ENCODE measurements around the gene UBE2D2.

Gene UBE2D2

DNA sequence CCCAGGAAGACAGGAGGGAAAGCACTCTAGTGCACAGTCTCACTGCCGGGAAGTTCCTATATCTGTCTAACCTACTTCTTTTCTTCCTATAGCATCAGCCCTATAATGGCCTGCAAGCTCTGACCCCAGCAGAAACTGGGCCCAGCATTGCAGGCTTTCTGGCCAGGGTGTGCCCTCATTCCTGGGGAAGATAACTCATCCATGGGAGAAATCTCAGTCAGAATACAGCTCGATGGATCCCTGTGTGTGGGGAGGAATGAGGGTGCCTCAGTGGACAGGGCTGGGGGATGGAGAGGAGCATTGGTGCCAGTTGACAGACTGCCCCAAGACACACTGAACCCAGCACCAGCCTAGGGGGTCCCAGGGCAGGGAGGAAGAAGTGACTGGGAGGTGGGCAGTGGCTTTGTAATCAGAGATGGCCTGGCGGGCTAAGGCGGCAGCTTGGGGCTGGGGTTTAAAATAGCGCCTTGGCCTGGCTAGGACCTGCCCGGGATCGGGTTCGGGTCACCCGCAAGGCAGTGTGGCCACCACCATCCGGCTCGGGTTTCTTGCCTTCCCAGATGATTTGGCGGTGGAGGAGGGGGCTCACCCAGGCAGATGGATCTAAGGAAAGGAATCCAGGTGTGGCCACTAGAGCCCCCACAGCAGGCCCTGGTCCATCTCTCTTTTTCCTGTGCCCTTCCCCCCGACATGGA lies 79.4 kb downstream of the UBE2D2 start:
- TF ChIP-seq TCF4 (CRISPR knock-in tag; IDR thresholded peaks at IDR 0.05; ENCODE audit: borderline replicate concordance) (no peak), ZC3H10 (CRISPR knock-in tag; IDR thresholded peaks at IDR 0.05) (no peak), CSDC2 (CRISPR knock-in tag; IDR thresholded peaks at IDR 0.05) (no peak), ESRRG (CRISPR knock-in tag; IDR thresholded peaks at IDR 0.05) (no peak), PPARA (CRISPR knock-in tag; IDR thresholded peaks at IDR 0.05; ENCODE audit: borderline replicate concordance) (no peak), TOX (CRISPR knock-in tag; IDR thresholded peaks at IDR 0.05; ENCODE audit: borderline replicate concordance) (no peak), TSHZ2 (CRISPR knock-in tag; IDR thresholded peaks at IDR 0.05) (no peak), POU6F1 (CRISPR knock-in tag; IDR thresholded peaks at IDR 0.05; ENCODE audit: borderline replicate concordance, low read depth) (no peak), ZNF70 (CRISPR knock-in tag; IDR thresholded peaks at IDR 0.05) (no peak), SNAI2 (CRISPR knock-in tag; IDR thresholded peaks at IDR 0.05) (no peak), ARNTL (CRISPR knock-in tag; IDR thresholded peaks at IDR 0.05; ENCODE audit: borderline replicate concordance, low read depth) (no peak), ZNF8 (CRISPR knock-in tag; IDR thresholded peaks at IDR 0.05) (no peak), ISL1 (CRISPR knock-in tag; IDR thresholded peaks at IDR 0.05) (no peak), ZNF565 (CRISPR knock-in tag; conservative IDR thresholded peaks at IDR 0.05; ENCODE audit: low read depth) (no peak), GLIS3 (CRISPR knock-in tag; IDR thresholded peaks at IDR 0.05) (no peak), ZFP30 (CRISPR knock-in tag; IDR thresholded peaks at IDR 0.05) (no peak)
- TF ChIP-seq, protein P1, sequence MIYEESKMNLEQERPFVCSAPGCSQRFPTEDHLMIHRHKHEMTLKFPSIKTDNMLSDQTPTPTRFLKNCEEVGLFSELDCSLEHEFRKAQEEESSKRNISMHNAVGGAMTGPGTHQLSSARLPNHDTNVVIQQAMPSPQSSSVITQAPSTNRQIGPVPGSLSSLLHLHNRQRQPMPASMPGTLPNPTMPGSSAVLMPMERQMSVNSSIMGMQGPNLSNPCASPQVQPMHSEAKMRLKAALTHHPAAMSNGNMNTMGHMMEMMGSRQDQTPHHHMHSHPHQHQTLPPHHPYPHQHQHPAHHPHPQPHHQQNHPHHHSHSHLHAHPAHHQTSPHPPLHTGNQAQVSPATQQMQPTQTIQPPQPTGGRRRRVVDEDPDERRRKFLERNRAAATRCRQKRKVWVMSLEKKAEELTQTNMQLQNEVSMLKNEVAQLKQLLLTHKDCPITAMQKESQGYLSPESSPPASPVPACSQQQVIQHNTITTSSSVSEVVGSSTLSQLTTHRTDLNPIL (CRISPR knock-in tag; IDR thresholded peaks at IDR 0.05; ENCODE audit: low read depth), result no peak
- TF ChIP-seq, protein P2, sequence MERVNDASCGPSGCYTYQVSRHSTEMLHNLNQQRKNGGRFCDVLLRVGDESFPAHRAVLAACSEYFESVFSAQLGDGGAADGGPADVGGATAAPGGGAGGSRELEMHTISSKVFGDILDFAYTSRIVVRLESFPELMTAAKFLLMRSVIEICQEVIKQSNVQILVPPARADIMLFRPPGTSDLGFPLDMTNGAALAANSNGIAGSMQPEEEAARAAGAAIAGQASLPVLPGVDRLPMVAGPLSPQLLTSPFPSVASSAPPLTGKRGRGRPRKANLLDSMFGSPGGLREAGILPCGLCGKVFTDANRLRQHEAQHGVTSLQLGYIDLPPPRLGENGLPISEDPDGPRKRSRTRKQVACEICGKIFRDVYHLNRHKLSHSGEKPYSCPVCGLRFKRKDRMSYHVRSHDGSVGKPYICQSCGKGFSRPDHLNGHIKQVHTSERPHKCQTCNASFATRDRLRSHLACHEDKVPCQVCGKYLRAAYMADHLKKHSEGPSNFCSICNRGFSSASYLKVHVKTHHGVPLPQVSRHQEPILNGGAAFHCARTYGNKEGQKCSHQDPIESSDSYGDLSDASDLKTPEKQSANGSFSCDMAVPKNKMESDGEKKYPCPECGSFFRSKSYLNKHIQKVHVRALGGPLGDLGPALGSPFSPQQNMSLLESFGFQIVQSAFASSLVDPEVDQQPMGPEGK (CRISPR knock-in tag; IDR thresholded peaks at IDR 0.05; ENCODE audit: borderline replicate concordance), result no peak
- ATAC-seq, result no peak

GRCh38 chr5:139641116-139642080 lies 80.3 kb downstream of the UBE2D2 start:
- no peak for ATAC-seq
- no peak for TF ChIP-seq TCF4 (CRISPR knock-in tag; IDR thresholded peaks at IDR 0.05; ENCODE audit: borderline replicate concordance)

DNA sequence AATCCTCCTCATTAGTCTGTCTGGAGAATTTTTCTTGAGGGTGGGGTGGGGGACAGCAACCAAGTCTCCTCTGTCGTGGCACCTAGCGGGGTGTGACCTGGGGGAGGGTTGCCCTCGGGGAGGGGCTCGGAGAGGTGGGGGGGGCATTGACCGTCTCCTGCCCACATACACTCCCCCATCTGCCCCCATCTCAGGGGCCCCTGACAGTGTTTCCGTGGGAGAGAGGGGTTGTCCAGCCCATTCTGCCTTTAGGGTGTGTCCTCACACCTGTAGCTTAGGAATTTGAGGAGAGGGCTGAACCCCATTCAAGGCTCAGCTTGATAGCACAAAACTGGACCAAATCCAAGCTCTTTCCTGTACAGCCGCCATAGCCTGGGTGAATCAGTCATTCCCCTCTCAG lies 81.1 kb downstream of the UBE2D2 start:
- no peak for ATAC-seq
- TF ChIP-seq TOX (CRISPR knock-in tag; IDR thresholded peaks at IDR 0.05; ENCODE audit: borderline replicate concordance) (no peak), ZNF70 (CRISPR knock-in tag; IDR thresholded peaks at IDR 0.05) (no peak), POU6F1 (CRISPR knock-in tag; IDR thresholded peaks at IDR 0.05; ENCODE audit: borderline replicate concordance, low read depth) (no peak), ISL1 (CRISPR knock-in tag; IDR thresholded peaks at IDR 0.05) (no peak), ZNF565 (CRISPR knock-in tag; conservative IDR thresholded peaks at IDR 0.05; ENCODE audit: low read depth) (no peak), ZFP30 (CRISPR knock-in tag; IDR thresholded peaks at IDR 0.05) (no peak), RARB (CRISPR knock-in tag; IDR thresholded peaks at IDR 0.05) (no peak), SNAI2 (CRISPR knock-in tag; IDR thresholded peaks at IDR 0.05) (no peak), TCF4 (CRISPR knock-in tag; IDR thresholded peaks at IDR 0.05; ENCODE audit: borderline replicate concordance) (no peak), OSR1 (CRISPR knock-in tag; IDR thresholded peaks at IDR 0.05) (no peak), ZC3H10 (CRISPR knock-in tag; IDR thresholded peaks at IDR 0.05) (no peak)
- TF ChIP-seq, protein P2 (CRISPR knock-in tag; IDR thresholded peaks at IDR 0.05; ENCODE audit: borderline replicate concordance), result no peak
- TF ChIP-seq, protein P1 (CRISPR knock-in tag; IDR thresholded peaks at IDR 0.05; ENCODE audit: low read depth), result no peak

Measured in SK-N-SH treated with all-trans-retinoic acid at 6 μM for 48 hours (cell line).